ENCODE data around the gene CHPF.
A peak's percentile ranks its signal among the peaks of the same experiment; 100 is the strongest.

CHPF gene

GRCh38 chr2:219551441-219552381 is 8.1 kb upstream of the CHPF start:
- no peak for DNase-seq

GRCh38 chr2:219549619-219550018 is 6.0 kb upstream of the CHPF start:
- no peak for DNase-seq

GRCh38 chr2:219548990-219549389 is 5.4 kb upstream of the CHPF start:
- no peak for DNase-seq

GRCh38 chr2:219547621-219548020 is 4.0 kb upstream of the CHPF start:
- DNase-seq, result no peak

- no peak for DNase-seq
Measured at GRCh38 chr2:219545943-219546352, 2.3 kb upstream of the CHPF start.

- no peak for DNase-seq
Measured at GRCh38 chr2:219545295-219545942, 1.8 kb upstream of the CHPF start.

- no peak for DNase-seq
Measured at GRCh38 chr2:219544567-219544966, 958 bp upstream of the CHPF start.

- DNase-seq, result no peak
Measured at GRCh38 chr2:219542931-219543595, 546 bp downstream of the CHPF start.

- DNase-seq, result peak; percentile 85
Measured at GRCh38 chr2:219541611-219542180, 1.9 kb downstream of the CHPF start.

- no peak for DNase-seq
Measured at GRCh38 chr2:219540784-219541504, 2.7 kb downstream of the CHPF start.

- DNase-seq, result no peak
Measured at GRCh38 chr2:219539926-219540678, 3.5 kb downstream of the CHPF start.

GRCh38 chr2:219538956-219539788 is 4.4 kb downstream of the CHPF start:
- DNase-seq, result no peak

GRCh38 chr2:219538504-219538951 is 5.1 kb downstream of the CHPF start:
- no peak for DNase-seq

GRCh38 chr2:219537657-219538488 is 5.7 kb downstream of the CHPF start:
- no peak for DNase-seq

- DNase-seq, result no peak
Measured at GRCh38 chr2:219536967-219537366, 6.6 kb downstream of the CHPF start.

- DNase-seq, result no peak
Measured at GRCh38 chr2:219536425-219536824, 7.2 kb downstream of the CHPF start.

GRCh38 chr2:219533930-219534661 is 9.5 kb downstream of the CHPF start:
- no peak for DNase-seq

GRCh38 chr2:219532378-219532649 is 11.3 kb downstream of the CHPF start:
- DNase-seq, result no peak

- no peak for DNase-seq
Measured at GRCh38 chr2:219531639-219532377, 11.8 kb downstream of the CHPF start.
